Measurements from ENCODE around the gene PTRH1.
"Not testable (repeated sequence)": the region's sequence is repeated elsewhere in the genome, so short reads cannot be mapped to it uniquely, and the experiment has no call there.

The PTRH1 gene

GRCh38 chr9:127715470-127716337 is at the start of gene PTRH1, which contains the start of gene TTC16:
Gene PTRH1 (minus strand): TSS chr9:127715663. CDS start chr9:127715639, 24 bp downstream.
Gene TTC16 (plus strand): TSS chr9:127716079. CDS start chr9:127716146, 67 bp downstream.
- peak; percentile 44 to 89 for DNase-seq

DNA sequence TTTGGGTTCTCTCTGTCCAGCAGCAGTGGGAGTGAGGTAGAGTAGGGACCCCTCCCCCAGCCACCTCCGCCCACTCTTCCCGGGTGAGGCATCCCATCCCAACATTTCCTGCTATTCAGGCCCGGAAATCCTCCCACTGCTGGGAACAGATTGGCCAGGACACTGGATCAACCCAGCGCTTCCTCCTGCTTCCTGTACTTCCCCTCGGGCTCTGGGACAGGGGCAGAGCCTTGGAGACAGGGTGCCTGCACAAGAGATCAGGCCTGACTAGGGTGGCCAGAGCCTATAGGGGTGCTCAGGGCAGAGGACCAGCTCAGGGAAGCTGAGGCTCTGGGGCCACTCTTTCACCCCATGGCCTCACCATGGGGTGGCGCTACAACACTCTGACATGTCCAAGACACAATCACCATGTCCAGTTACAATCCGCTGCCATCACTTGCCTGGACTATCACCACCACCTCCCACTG is 48.5 kb upstream of the PTRH1 start:
- no peak for DNase-seq

GRCh38 chr9:127762111-127762676 is 46.7 kb upstream of the PTRH1 start:
- no peak for DNase-seq

- no peak for DNase-seq
Measured at GRCh38 chr9:127761491-127761956, 46.1 kb upstream of the PTRH1 start.

GRCh38 chr9:127761061-127761460 is 45.6 kb upstream of the PTRH1 start:
- no peak for DNase-seq

DNA sequence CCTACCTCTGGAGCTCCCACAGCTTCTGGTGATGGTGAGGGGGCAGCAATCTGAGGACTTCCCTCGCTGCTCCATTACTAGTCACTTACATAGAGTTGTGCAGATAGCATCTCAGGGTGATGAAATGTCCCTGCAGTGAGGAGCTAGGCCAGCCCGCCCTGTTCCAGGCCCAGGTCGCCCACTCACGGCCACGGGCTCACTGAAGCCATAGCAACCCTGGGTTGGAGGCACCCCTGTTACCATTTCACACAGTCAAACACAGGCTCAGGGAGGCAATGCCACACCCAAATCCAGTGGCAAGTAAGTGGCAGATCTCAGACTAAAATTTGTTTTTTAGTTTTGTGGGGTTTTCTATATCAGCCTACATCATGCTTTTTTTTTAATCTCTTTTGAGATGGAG is 43.4 kb upstream of the PTRH1 start:
- no peak for DNase-seq

GRCh38 chr9:127756776-127757175 is 41.3 kb upstream of the PTRH1 start:
- not testable (repeated sequence) for DNase-seq

GRCh38 chr9:127756233-127756632 is 40.8 kb upstream of the PTRH1 start:
- DNase-seq: no peak

GRCh38 chr9:127755061-127756060 is 39.9 kb upstream of the PTRH1 start:
- DNase-seq: no peak

DNA sequence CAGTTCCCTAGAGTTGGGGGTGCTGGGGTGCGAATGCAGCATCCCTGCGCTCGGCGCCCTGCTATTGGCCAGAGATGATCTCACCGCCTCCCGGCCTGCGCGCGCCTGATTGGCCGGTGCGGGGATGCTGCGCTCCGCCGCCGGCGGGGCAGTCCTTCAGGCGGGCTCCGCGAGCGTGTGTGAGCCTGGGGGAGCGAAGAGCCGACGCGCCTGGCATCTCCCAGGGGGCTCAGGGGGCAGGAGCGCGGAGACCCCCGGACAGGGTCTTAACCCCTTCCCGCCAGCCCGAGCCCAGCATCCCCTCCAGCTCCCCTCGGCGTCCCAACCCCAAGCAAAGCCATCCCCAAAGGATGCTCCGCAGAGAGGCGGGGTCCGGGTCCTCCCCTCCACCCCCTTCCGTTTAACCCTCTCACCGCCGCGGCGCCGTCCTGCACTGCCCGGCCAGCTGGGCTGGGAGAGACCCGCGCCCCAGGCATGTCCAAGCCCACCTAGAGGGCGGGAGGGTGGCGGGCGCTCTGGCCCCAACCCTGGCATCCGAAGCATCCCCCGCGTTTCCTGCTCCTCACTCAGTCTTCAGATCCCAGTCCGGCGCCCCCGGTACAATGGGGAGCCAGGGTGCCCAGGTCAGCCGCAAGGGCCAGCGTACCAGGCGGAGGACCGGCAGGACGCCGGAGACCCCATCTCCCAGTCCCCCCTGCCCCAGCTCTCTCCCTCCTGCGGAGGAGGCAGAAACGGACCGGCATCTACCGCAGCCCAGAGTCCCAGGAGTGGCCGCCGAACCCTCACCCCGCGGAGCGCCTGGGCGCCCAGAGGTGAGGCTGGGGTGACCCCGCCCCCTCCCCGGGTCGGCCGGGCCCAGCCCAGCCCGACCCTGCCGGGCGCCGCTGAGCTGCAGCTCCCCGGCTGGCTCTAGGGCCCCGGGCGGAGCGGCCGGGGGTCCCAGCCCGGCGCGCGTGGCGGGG is 38.9 kb upstream of the PTRH1 start:
- peak in 1 of 2 experiments; percentile 69 for DNase-seq

DNA sequence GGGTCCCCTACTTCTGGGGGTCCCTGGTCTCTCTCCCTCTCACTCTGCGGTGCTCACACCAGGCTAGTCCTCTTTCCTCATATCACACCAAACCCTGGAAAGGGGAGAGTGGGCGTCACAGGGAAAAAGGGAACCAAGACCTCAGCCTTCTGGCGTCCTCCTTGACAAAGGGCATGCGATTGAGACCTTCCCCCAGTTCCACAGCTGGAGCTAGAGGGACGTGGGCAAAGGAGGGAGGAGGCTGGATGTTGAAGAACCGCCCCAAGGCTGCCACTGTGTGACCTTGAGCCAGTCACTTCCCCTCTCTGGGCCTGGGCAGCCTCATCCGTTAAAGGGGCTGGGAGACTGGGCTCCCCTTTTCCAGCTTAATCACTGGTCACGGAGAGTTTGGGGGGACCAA is 38.2 kb upstream of the PTRH1 start:
- DNase-seq: no peak

DNA sequence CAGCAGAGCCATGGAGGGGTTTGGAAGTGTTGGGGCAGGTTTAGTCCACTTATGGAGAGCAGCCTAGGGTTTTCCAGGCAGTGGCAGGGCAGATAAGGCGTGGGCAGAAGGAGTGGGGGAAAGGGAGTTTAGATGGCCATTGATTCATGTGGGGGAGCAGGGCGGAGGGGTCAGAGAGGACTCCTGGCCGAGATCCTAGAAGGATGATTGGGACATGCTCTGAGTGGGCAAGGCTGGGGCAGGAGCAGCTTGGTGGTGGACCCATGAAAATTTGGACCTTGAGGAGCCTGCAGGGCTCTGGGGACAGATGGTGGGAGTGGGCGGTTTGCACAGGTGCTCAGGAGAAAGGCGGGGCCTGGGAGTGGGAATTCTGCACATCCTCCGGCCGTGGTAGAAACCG is 37.7 kb upstream of the PTRH1 start:
- DNase-seq: no peak

DNA sequence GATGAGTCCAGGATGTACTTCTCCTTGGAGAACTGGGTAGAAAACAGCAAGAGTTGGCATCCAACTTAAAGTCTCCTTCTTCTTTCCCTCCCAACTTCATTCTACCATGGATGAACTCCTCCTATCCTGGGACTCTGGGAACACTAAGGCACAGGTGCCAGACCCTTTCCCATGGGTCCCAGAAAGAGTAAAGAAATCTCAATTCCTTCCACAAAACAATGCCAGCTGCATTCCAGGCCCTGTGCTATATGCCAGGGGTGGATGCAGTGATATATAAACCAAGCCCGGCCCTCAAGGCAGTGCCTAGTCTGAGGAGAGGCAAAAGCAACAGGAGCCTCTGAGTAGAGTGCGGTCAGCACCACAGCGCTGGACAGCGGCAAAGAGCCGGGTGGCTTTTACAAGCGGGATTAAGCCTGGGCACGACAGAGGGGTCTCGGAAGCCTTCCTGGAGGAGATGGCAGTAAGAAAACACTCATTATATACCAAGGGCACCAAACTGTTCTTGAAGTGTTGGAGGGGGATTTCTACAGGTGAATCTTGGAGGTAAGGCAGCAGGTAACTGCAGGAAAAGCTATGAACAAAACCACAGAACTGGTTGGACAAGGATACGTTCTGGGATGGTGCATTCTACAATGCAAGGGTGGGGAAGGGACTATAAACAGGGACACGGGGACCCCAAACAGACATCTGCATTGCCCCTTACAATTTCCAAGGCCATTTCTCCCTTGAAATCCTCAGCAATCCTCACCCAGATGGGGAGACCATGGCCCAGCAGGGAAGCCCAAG is 36.0 kb upstream of the PTRH1 start:
- no peak for DNase-seq

DNA sequence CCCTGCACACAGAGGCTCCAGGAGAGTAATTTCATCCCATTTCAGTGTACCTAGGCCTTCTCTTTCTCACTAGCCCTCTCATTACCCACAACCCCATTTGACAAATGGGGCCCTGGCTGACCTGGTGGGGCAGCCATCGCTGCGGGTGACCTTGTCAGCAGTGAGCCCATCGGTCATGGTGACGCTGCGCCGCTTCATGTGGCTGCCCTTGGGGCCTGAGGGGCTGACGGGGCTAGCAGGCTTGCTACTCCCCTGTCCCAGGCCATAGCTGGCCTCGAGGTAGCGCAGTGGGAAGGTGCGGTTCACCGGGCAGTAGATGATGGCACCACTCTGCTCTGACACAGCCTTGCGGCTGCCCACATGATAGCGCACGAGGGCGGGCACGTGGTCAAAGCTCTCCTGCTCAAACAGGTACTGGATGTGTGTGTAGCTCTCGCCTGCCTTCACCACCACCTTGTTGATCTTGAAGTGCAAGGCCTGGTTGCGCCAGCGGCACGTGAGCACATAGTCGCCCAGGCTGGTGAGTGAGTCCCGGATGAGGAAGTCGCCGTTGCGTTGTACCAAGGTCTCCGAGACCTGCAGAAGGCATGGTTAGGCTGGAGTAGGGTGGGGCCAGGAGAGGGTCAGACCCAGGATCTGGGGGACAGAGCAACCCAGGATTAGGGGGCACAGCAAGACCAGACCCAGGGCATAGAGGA is 33.8 kb upstream of the PTRH1 start:
- no peak for DNase-seq

GRCh38 chr9:127746959-127747569 is 31.6 kb upstream of the PTRH1 start:
- no peak for DNase-seq

GRCh38 chr9:127744398-127745110 is 29.1 kb upstream of the PTRH1 start:
- no peak for DNase-seq

DNA sequence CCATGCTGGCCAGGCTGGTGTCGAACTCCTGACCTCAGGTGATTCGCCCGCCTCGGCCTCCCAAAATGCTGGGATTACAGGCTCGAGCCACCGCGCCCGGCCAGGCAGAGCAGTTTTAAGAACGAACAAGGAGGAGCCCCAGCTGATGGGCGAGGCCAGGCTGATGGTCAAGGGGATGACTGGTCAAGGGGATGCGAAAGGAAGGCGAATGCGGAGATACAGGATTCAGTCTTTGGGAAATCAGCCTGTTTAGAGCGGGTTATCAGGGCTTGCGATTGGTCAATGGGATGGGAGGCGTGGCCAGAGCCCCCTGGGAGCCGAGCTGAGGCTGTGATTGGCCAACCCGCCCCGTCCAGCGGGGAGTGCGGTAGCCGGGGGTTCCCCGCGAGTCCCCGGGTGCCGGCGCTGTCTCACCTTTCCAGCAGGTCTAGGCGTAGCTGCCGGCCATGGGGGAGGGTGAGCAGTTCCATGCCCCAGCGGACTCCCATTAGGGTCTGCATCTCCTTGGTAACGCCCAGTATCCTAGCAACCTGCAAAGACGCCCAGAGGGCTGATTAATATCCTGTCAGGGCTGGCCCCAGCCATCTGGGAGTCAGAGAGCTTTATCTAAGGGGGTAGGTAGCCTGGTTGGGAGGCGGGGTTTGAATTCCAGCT is 27.1 kb upstream of the PTRH1 start:
- peak in 1 of 2 experiments; percentile 66 for DNase-seq

- DNase-seq: peak; percentile 47 to 69
Measured at GRCh38 chr9:127741831-127742434, 26.5 kb upstream of the PTRH1 start.

Data from cerebellar nuclear complex (tissue), 1 donor.